A549 (cell line): Measurements from ENCODE around the gene USP22. TPM values are rescaled to one million over a fixed set of nuclear protein-coding genes. Genes with fewer than 3 reads are reported as not detected.

Experiments
- ATAC-seq, 2 experiments: fragments of 200-7000 bp in 1 of 2; fragments of >200 bp in 1 of 2; cut with Nextera tagmentation in 1 of 2; cut with Tn5 transposase in 1 of 2; 3 replicates each; pipeline versions ENCODE4 v1.8.0 to v1.9.1; 2018 to 2020; ENCODE audit warnings: mild to moderate bottlenecking in 1 of 2, moderate library complexity in 1 of 2
- CTCF ChIA-PET: fragments of 300-600 bp; sonication (Branson Sonifier 250); formaldehyde crosslinking; extraction: SDS; loops from one replicate; lab custom pipeline; 2021; ENCODE audit warnings: antibody characterized with exemption, inconsistent platforms; lab: Yijun Ruan, JAX
- POLR2A ChIA-PET: fragments of 350-600 bp; formaldehyde crosslinking; extraction: SDS; loops from one replicate; lab custom pipeline; 2021; ENCODE audit warnings: antibody characterized with exemption, inconsistent platforms; lab: Yijun Ruan, JAX
- DNase-seq, 2 experiments: peaks; one replicate each; pipeline versions ENCODE4 v3.0.0 to v3.0.0-alpha.2; 2011 to 2016; ENCODE audit warnings: low read depth in 1 of 2, low spot score in 1 of 2
- FAIRE-seq: peaks from 2 replicates; lab custom pipeline; 2011; peaks lifted over from hg19 to GRCh38; lab: Jason Lieb, UNC
- H3K27ac ChIP-seq, 2 experiments: fragments of >200 bp; sonication (Bioruptor Twin); formaldehyde crosslinking; 3 replicates each; pipeline ENCODE4 v1.5.1; 2016 to 2017
- H3K4me1 ChIP-seq: fragments of >200 bp; sonication (Bioruptor Twin); formaldehyde crosslinking; 3 replicates; pipeline ENCODE4 v1.6.1; 2016
- H3K4me2 ChIP-seq: fragments of >200 bp; sonication (Bioruptor Twin); formaldehyde crosslinking; 3 replicates; pipeline ENCODE4 v1.6.1; 2016
- H3K4me3 ChIP-seq: fragments of >200 bp; sonication (Bioruptor Twin); formaldehyde crosslinking; 3 replicates; pipeline ENCODE4 v1.5.1; 2016
- H3K9me3 ChIP-seq: fragments of >200 bp; sonication (Bioruptor Twin); formaldehyde crosslinking; 3 replicates; pipeline ENCODE4 v1.6.1; 2016
- BHLHE40 ChIP-seq: IDR thresholded peaks from 2 replicates; pipeline ENCODE4 v1.6.1; 2012; ENCODE audit warnings: low read depth, low read length, inconsistent platforms
- CBX2 ChIP-seq: fragments of 200-600 bp; sonication (generic); IDR thresholded peaks from 2 replicates; pipeline ENCODE4 v1.6.1; 2016; ENCODE audit warnings: low read depth, mild to moderate bottlenecking, borderline replicate concordance
- CBX8 ChIP-seq: fragments of 200-600 bp; sonication (generic); IDR thresholded peaks from 2 replicates; pipeline ENCODE4 v1.6.1; 2016
- CEBPB ChIP-seq, 2 experiments: fragments of >200 bp in 1 of 2; sonication (Bioruptor Twin) in 1 of 2; formaldehyde crosslinking in 1 of 2; IDR thresholded peaks; 2 replicates each; pipeline ENCODE4 v1.6.1; 2012 to 2016
- EHF ChIP-seq: fragments of 250-450 bp; sonication (Bioruptor Pico); IDR thresholded peaks from 2 replicates; pipeline ENCODE4 v1.5.0; 2020; ENCODE audit warnings: mild to moderate bottlenecking
- EP300 ChIP-seq, 2 experiments: fragments of >200 bp; sonication (Bioruptor Twin); formaldehyde crosslinking; IDR thresholded peaks; 2 replicates in 1 of 2; 3 replicates in 1 of 2; pipeline ENCODE4 v1.6.1; 2016 to 2017
- FOSB ChIP-seq: fragments of 250-450 bp; sonication (Bioruptor Pico); IDR thresholded peaks from 2 replicates; pipeline ENCODE4 v1.5.0; 2020; ENCODE audit warnings: mild to moderate bottlenecking, moderate library complexity
- FOSL2 ChIP-seq, 2 experiments: fragments of 450-650 bp in 1 of 2; fragments of >200 bp in 1 of 2; sonication (Bioruptor Twin) in 1 of 2; formaldehyde crosslinking; IDR thresholded peaks; 2 replicates each; pipeline versions ENCODE4 v1.5.0 to v1.6.1; 2016 to 2020; ENCODE audit warnings: mild to moderate bottlenecking in 1 of 2, moderate library complexity in 1 of 2
- HOXA7 ChIP-seq: fragments of 250-450 bp; sonication (Bioruptor Pico); IDR thresholded peaks from 2 replicates; pipeline ENCODE4 v1.5.0; 2020; ENCODE audit warnings: mild to moderate bottlenecking, moderate library complexity
- KDM5A ChIP-seq: fragments of 200-600 bp; sonication (generic); IDR thresholded peaks from 2 replicates; pipeline ENCODE4 v1.6.1; 2016; ENCODE audit warnings: antibody characterized with exemption, mild to moderate bottlenecking
- MAZ ChIP-seq: fragments of 150-350 bp; IDR thresholded peaks from 2 replicates; pipeline ENCODE4 v1.6.1; 2014; ENCODE audit warnings: antibody characterized with exemption, low read depth, low read length, borderline replicate concordance
- NFE2L2 ChIP-seq: fragments of 150-350 bp; conservative IDR thresholded peaks from 2 replicates; pipeline ENCODE4 v1.6.1; 2014; ENCODE audit warnings: low read length
- NPAS2 ChIP-seq: fragments of 250-450 bp; sonication (Bioruptor Pico); IDR thresholded peaks from 2 replicates; pipeline ENCODE4 v1.8.0; 2022; ENCODE audit warnings: mild to moderate bottlenecking, moderate library complexity, borderline replicate concordance
- NR3C1 ChIP-seq: fragments of >200 bp; sonication (Bioruptor Twin); formaldehyde crosslinking; IDR thresholded peaks from 3 replicates; pipeline ENCODE4 v1.6.1; 2017
- PHF8 ChIP-seq: fragments of 200-600 bp; sonication (generic); IDR thresholded peaks from 2 replicates; pipeline ENCODE4 v1.6.1; 2016; ENCODE audit warnings: low read depth, mild to moderate bottlenecking, antibody characterized with exemption, moderate library complexity, borderline replicate concordance
- POLR2AphosphoS2 ChIP-seq: conservative IDR thresholded peaks from 2 replicates; pipeline ENCODE4 v1.6.1; 2012; ENCODE audit warnings: low read length, improper control_type of control experiment, inconsistent platforms
- RAD21 ChIP-seq, 2 experiments: fragments of >200 bp in 1 of 2; sonication (Bioruptor Twin) in 1 of 2; formaldehyde crosslinking in 1 of 2; IDR thresholded peaks in 1 of 2; conservative IDR thresholded peaks in 1 of 2; 2 replicates in 1 of 2; 3 replicates in 1 of 2; pipeline ENCODE4 v1.6.1; 2012 to 2018; ENCODE audit warnings: inconsistent platforms in 1 of 2
- RCOR1 ChIP-seq: fragments of 150-350 bp; IDR thresholded peaks from 2 replicates; pipeline ENCODE4 v1.6.1; 2014; ENCODE audit warnings: antibody characterized with exemption, low read length, low read depth
- RFX5 ChIP-seq: fragments of 450-650 bp; IDR thresholded peaks from 2 replicates; pipeline ENCODE4 v1.7.1; 2014; ENCODE audit warnings: antibody characterized with exemption, mild to moderate bottlenecking, moderate library complexity
- TFCP2L1 ChIP-seq: fragments of 250-450 bp; sonication (Bioruptor Pico); IDR thresholded peaks from 2 replicates; pipeline ENCODE4 v1.5.0; 2021; ENCODE audit warnings: mild to moderate bottlenecking
- ZC3H11A ChIP-seq: fragments of 450-650 bp; IDR thresholded peaks from 2 replicates; pipeline ENCODE4 v1.6.1; 2014; ENCODE audit warnings: antibody characterized with exemption, mild to moderate bottlenecking
- ZFP36 ChIP-seq: fragments of 450-650 bp; IDR thresholded peaks from 2 replicates; pipeline ENCODE4 v1.6.1; 2014; ENCODE audit warnings: borderline replicate concordance; ENCODE audit not compliant: partially characterized antibody
- ZNF302 ChIP-seq: fragments of 250-450 bp; sonication (Bioruptor Pico); IDR thresholded peaks from 2 replicates; pipeline ENCODE4 v1.9.0; 2021; ENCODE audit warnings: inconsistent platforms, mild to moderate bottlenecking, moderate library complexity
- ZSCAN20 ChIP-seq: fragments of 250-450 bp; sonication (Bioruptor Pico); IDR thresholded peaks from 2 replicates; pipeline ENCODE4 v1.8.0; 2022; ENCODE audit warnings: mild to moderate bottlenecking, moderate library complexity
- WGBS: methylation state at CpG from one replicate; pipeline ENCODE4 v1.1.6; 2017; ENCODE audit errors: missing lambda C conversion rate; 5-methylcytosine and 5-hydroxymethylcytosine counted together
- polyA minus RNA-seq: library from RNA; depleted of rRNA, polyadenylated mRNA; stranded (reverse); fragments of >200 nt; gene quantifications from 2 replicates; pipeline ENCODE4 v1.2.3, GENCODE V29; 2011; rRNA and poly(A)+ RNA removed
- polyA plus RNA-seq, 4 experiments: library from polyadenylated mRNA; depleted of rRNA in 3 of 4; stranded (reverse); fragments of >200 nt; fragmentation: RNase III in 1 of 4; extraction: RNeasy Plus Mini Kit Qiagen cat#74134 plus additional on column Dnase treatment in 1 of 4; gene quantifications; 2 replicates in 3 of 4; 3 replicates in 1 of 4; pipeline ENCODE4 v1.2.3, GENCODE V29; 2011 to 2017
- TF ChIP-seq, protein P1 (sequence below): IDR thresholded peaks from 2 replicates; pipeline ENCODE4 v1.6.1; 2012; ENCODE audit warnings: low read depth, borderline replicate concordance
- TF ChIP-seq, protein P2 (sequence below): fragments of 250-450 bp; sonication (Bioruptor Pico); IDR thresholded peaks from 2 replicates; pipeline ENCODE4 v1.5.0; 2021; ENCODE audit warnings: mild to moderate bottlenecking, moderate library complexity, borderline replicate concordance
- TF ChIP-seq, protein P3 (sequence below): fragments of 200-600 bp; sonication (generic); IDR thresholded peaks from 2 replicates; pipeline ENCODE4 v1.6.1; 2016; ENCODE audit warnings: antibody characterized with exemption, mild to moderate bottlenecking, moderate library complexity
- TF ChIP-seq, protein P4 (sequence below): fragments of >200 bp; sonication (Bioruptor Twin); formaldehyde crosslinking; IDR thresholded peaks from 2 replicates; pipeline ENCODE4 v1.6.1; 2016
- TF ChIP-seq, protein P5 (sequence below): fragments of 150-350 bp; IDR thresholded peaks from 2 replicates; pipeline ENCODE4 v1.6.1; 2014; ENCODE audit warnings: low read depth, mild to moderate bottlenecking, low read length
- TF ChIP-seq, protein P6 (sequence below): fragments of 450-650 bp; IDR thresholded peaks from 2 replicates; pipeline ENCODE4 v1.6.1; 2014; ENCODE audit warnings: antibody characterized with exemption

Gene USP22
- polyA plus RNA-seq (2011; rRNA removed) (293 and 300 TPM in 2 replicates), polyA plus RNA-seq (2017; fragmentation: RNase III; extraction: RNeasy Plus Mini Kit Qiagen cat#74134 plus additional on column Dnase treatment) (130 to 141 TPM (median 134 TPM) in 3 replicates), polyA minus RNA-seq (312 and 352 TPM in 2 replicates)
- polyA plus RNA-seq (2012; cell fraction: cytosol; rRNA removed) = 152 and 192 TPM in 2 replicates
- polyA plus RNA-seq (2012; cell fraction: nucleus; rRNA removed) = 274 and 304 TPM in 2 replicates

DNA sequence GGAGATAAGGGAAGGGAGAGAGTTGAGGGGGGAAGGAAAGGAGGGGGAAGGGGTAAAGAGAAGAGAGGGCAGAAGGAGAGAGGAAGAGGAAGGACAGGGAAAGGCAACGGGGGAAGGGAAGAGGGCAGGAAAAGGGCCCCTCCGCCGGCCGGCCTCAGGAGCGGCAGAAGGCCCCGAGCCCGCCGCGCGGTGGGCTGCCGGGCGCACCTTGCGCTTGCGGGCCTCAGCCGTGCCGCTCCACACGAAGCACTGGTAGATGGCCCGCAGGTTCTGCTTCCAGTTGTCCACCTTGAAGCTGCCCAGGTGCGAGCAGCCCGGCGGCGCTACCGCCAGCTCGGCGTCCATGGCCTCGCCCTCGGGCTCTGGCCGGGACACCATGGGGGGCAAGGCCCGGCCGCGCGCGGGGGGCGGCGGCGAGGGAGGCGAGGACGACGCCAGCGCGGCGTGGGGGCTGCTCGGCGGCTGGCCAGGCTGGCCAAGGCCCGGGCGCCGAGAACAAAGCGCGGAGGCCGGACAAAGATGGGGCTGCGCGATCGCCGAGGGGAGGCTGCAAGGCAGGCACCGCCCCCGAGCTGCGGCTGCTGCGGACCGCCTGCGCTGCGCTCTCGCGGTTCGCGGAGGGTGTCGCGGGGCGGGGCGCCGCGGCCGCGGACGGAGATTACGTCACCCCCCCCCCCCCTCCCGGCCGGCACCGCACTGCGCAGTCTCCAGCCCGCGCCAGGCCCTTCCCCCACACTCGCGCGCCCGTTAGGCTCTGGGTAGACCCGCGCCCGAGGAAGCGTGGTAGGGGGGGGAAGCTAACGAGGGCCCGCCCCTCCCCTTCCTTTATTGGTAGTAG lies at the start of gene USP22:
Gene USP22, minus strand, starts transcription at position 554 of the 838 bp plus-strand sequence. Its CDS starts 176 bp downstream, at position 378.
- no peak for FAIRE-seq
- ATAC-seq = peak; percentile 69 to 79
- peak in 1 of 2 experiments; percentile 76 for DNase-seq
- Histone ChIP-seq H3K9me3 (no peaks in the 10 kb centered on the region), H3K4me1 (peaks cover 33% of the 10 kb centered on the region), H3K4me3 (peak within 1 kb of the TSS; percentile 100), H3K4me2 (peak within 1 kb of the TSS; percentile 82), H3K27ac (peak within 1 kb of the TSS; percentile 99 to 100)
- CTCF ChIA-PET = interaction anchor here (0.6 to 3.1 kb wide), 33 partner anchors 8 to 1050 kb away, joined by 3 to 60 read pairs (median 5); no protein-coding TSS in a partner anchor
- under 1% methylated on average over 35 of the region's 91 CpGs for WGBS
- POLR2A ChIA-PET = interaction anchor here (0.5 to 2.7 kb wide), 36 partner anchors 9 to 836 kb away, joined by 3 to 36 read pairs (median 5); partner anchors contain the start of genes NATD1 and TMEM11
- TF ChIP-seq FOSL2 (IDR thresholded peaks at IDR 0.05) (no peak), FOSL2 (CRISPR knock-in tag; IDR thresholded peaks at IDR 0.05) (no peak), RCOR1 (no peak), KDM5A (no peak), ZNF302 (CRISPR knock-in tag) (no peak), RFX5 (no peak), NFE2L2 (no peak), PHF8 (peak; percentile 84), FOSB (CRISPR knock-in tag) (no peak), CBX8 (no peak), MAZ (no peak), HOXA7 (CRISPR knock-in tag) (no peak), NR3C1 (no peak), TFCP2L1 (CRISPR knock-in tag) (peak; percentile 24; the same call in 1 of the 2 replicates), CBX2 (no peak), CEBPB (IDR thresholded peaks at IDR 0.05) (peak in 1 of 2 experiments; percentile 42; a peak in 1 of 4 replicates), BHLHE40 (no peak), EP300 (IDR thresholded peaks at IDR 0.05) (no peak), EHF (CRISPR knock-in tag) (0 out of 2 replicates have a peak, but pooled peaks have one; percentile 61), ZFP36 (no peak), POLR2AphosphoS2 (no peak), RAD21 (conservative IDR thresholded peaks at IDR 0.05 in 1 of 2, IDR thresholded peaks at IDR 0.05 in 1 of 2) (no peak), ZSCAN20 (CRISPR knock-in tag) (no peak), NPAS2 (no peak), ZC3H11A (no peak)
- TF ChIP-seq, protein P1, sequence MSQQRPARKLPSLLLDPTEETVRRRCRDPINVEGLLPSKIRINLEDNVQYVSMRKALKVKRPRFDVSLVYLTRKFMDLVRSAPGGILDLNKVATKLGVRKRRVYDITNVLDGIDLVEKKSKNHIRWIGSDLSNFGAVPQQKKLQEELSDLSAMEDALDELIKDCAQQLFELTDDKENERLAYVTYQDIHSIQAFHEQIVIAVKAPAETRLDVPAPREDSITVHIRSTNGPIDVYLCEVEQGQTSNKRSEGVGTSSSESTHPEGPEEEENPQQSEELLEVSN = no peak
- TF ChIP-seq, protein P2, sequence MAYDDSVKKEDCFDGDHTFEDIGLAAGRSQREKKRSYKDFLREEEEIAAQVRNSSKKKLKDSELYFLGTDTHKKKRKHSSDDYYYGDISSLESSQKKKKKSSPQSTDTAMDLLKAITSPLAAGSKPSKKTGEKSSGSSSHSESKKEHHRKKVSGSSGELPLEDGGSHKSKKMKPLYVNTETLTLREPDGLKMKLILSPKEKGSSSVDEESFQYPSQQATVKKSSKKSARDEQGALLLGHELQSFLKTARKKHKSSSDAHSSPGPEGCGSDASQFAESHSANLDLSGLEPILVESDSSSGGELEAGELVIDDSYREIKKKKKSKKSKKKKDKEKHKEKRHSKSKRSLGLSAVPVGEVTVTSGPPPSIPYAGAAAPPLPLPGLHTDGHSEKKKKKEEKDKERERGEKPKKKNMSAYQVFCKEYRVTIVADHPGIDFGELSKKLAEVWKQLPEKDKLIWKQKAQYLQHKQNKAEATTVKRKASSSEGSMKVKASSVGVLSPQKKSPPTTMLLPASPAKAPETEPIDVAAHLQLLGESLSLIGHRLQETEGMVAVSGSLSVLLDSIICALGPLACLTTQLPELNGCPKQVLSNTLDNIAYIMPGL (CRISPR knock-in tag) = no peak
- TF ChIP-seq, protein P3, sequence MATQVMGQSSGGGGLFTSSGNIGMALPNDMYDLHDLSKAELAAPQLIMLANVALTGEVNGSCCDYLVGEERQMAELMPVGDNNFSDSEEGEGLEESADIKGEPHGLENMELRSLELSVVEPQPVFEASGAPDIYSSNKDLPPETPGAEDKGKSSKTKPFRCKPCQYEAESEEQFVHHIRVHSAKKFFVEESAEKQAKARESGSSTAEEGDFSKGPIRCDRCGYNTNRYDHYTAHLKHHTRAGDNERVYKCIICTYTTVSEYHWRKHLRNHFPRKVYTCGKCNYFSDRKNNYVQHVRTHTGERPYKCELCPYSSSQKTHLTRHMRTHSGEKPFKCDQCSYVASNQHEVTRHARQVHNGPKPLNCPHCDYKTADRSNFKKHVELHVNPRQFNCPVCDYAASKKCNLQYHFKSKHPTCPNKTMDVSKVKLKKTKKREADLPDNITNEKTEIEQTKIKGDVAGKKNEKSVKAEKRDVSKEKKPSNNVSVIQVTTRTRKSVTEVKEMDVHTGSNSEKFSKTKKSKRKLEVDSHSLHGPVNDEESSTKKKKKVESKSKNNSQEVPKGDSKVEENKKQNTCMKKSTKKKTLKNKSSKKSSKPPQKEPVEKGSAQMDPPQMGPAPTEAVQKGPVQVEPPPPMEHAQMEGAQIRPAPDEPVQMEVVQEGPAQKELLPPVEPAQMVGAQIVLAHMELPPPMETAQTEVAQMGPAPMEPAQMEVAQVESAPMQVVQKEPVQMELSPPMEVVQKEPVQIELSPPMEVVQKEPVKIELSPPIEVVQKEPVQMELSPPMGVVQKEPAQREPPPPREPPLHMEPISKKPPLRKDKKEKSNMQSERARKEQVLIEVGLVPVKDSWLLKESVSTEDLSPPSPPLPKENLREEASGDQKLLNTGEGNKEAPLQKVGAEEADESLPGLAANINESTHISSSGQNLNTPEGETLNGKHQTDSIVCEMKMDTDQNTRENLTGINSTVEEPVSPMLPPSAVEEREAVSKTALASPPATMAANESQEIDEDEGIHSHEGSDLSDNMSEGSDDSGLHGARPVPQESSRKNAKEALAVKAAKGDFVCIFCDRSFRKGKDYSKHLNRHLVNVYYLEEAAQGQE = no peak; the same call in 1 of the 2 replicates
- TF ChIP-seq, protein P4, sequence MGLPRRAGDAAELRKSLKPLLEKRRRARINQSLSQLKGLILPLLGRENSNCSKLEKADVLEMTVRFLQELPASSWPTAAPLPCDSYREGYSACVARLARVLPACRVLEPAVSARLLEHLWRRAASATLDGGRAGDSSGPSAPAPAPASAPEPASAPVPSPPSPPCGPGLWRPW = no peak
- TF ChIP-seq, protein P5, sequence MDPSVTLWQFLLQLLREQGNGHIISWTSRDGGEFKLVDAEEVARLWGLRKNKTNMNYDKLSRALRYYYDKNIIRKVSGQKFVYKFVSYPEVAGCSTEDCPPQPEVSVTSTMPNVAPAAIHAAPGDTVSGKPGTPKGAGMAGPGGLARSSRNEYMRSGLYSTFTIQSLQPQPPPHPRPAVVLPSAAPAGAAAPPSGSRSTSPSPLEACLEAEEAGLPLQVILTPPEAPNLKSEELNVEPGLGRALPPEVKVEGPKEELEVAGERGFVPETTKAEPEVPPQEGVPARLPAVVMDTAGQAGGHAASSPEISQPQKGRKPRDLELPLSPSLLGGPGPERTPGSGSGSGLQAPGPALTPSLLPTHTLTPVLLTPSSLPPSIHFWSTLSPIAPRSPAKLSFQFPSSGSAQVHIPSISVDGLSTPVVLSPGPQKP = no peak
- TF ChIP-seq, protein P6, sequence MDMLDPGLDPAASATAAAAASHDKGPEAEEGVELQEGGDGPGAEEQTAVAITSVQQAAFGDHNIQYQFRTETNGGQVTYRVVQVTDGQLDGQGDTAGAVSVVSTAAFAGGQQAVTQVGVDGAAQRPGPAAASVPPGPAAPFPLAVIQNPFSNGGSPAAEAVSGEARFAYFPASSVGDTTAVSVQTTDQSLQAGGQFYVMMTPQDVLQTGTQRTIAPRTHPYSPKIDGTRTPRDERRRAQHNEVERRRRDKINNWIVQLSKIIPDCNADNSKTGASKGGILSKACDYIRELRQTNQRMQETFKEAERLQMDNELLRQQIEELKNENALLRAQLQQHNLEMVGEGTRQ = no peak
